D341Med (cell line): ENCODE data around the gene IL33.
"Not testable (repeated sequence)": the region's sequence is repeated elsewhere in the genome, so short reads cannot be mapped to it uniquely, and the experiment has no call there.

Experiments
- DNase-seq: peaks from one replicate; pipeline ENCODE4 v3.0.0; 2012; ENCODE audit warnings: low spot score

The IL33 gene, protein sequence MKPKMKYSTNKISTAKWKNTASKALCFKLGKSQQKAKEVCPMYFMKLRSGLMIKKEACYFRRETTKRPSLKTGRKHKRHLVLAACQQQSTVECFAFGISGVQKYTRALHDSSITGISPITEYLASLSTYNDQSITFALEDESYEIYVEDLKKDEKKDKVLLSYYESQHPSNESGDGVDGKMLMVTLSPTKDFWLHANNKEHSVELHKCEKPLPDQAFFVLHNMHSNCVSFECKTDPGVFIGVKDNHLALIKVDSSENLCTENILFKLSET

DNA sequence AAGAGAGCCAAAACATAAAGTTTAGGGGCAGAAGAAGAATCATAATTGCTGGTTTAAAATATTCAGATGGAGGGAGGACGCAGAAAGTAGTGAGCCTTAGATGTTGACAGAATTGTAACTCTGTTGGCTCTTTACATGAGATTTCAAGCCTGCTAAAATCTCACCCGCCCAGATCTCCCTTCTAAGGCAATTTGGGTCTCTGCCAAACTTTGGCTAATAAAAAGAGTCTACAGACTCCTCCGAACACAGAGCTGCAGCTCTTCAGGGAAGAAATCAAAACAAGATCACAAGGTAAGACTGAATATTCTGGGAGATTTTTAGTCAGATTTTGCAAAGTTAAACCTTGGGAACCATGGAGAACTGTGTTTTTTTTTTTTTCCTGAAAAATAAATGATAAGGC, at the start of gene IL33:
Gene IL33 (plus strand): TSS at position 246 of the 400 bp plus-strand sequence. CDS start 25,888 bp downstream, outside the sequence.
- no peak for DNase-seq

DNA sequence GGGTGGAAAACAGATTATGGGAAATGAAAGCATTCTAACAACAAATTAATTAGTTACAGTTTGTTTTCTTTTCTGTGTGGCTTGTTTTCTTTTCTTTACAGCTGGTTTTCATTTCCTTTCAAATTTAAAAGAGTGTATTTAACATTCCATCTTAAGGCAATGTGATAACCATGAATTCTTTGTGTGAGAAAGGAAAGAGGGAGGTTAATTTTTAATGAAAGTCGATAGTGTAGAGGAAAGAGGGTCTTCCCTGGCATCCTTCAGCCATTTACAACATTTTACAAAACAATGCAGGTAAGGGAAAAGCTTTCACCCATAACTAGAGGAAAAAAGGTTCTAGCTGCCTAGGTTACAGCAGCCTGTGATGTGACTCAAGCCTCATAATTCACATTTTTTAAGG, 43.9 kb upstream of the IL33 start:
- no peak for DNase-seq

GRCh38 chr9:6173914-6174313, 41.7 kb upstream of the IL33 start:
- no peak for DNase-seq

- not testable (repeated sequence) for DNase-seq
Observed at GRCh38 chr9:6182549-6183226, 32.9 kb upstream of the IL33 start.

- DNase-seq: no peak
Observed at GRCh38 chr9:6183227-6183551, 32.4 kb upstream of the IL33 start.

GRCh38 chr9:6183627-6184026, 32.0 kb upstream of the IL33 start:
- no peak for DNase-seq

DNA sequence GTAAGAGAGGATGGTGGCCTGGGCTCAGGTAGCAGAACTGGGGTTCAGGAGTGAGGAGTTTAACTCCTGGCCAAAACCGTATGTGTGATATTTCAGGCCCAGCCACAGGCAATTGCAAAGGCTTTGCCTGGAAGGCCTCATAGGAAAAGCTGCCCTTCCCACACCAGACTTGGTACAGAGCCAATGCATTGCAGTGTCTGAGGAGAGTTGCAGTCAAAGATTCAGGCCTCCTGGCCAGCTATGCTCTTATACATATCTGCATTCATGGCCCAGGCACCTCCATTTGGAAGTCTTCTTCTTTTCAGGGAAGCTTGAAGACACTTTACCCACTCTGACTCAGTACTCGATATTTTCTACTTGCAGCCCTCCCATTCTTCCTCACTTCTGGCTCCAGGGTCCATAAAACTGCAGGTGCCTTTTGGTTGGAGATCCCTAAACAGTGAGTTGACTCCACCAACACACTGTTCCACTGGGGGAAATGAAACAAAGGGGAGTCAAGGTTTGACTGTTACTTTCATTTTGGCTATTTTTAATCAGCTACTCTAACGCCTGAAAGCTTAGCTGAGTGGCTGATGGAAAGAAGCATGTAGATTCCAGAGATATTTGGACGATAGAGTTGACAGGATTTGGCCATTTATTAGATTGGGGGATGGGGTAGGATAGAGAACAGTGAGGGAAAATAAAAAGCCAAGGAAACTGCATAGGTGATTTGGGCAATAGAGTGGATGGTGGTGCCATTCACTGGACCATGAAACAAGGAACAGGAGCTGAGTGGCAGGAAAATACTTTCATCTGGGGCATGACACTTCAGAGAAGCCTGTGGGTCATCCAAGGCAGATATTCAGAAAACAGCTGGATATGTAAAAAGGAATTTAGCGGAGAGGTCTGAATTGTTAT, 30.6 kb upstream of the IL33 start:
- DNase-seq: no peak

- DNase-seq: no peak
Observed at GRCh38 chr9:6186691-6187090, 28.9 kb upstream of the IL33 start.

DNA sequence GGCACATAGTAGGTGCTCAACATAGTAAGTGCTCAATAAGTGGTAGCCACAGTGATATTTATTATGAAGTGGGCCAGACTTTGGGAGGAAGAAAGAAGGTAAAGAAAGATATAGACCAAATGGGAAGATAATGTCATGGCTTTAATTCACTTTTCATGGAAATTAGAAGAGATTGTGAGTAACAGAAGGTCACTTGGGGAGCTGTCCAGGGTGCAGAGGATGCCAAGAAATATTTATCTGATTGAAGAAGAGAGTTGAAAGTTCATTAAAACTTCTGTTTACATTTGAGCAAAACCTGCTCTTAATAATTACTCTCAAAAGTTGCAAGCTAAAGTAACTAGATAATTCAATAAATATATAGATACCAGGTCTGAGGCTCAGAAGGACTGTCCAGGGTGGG, 28.3 kb upstream of the IL33 start:
- no peak for DNase-seq

DNA sequence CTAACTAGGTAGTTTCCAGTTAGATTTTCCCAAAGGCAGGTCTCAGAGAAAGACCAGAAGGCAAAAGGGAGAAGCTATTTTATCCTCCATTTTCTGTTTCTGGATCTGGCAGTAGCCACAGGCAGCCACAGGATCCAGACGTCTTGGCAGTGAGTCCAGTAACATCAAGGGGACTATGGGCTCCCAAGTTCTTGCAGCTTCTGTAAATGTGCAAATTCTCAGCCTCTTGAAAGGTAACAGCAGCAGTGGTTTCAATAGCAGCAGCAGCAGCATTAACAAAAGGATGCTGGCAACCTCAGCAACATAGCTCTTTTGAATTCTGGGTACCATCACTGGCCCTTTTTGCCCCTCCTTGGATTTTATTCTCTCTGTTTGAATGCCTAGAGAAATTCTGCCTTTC, 27.1 kb upstream of the IL33 start:
- no peak for DNase-seq

- no peak for DNase-seq
Observed at GRCh38 chr9:6188906-6189305, 26.7 kb upstream of the IL33 start.

DNA sequence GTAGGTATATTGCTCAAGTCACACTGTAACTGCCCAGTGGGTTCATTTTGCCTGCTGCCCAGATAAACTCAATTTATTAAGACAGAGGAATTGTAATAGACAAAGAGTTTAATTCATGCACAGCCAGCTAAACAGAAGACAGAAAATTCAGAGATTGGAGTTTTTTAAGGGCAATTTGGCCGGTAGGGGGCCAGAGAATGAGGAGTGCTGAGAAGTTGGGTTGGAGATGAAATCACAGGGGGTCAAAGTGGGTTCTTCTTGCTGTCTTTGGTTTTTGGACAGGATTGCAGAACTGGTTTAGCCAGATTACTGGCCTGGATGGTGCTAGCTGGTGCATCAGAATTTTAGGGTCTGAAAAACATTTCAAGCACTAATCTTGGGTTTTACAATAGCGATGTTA, 20.7 kb upstream of the IL33 start:
- DNase-seq: no peak

GRCh38 chr9:6195714-6196360, 19.8 kb upstream of the IL33 start:
- DNase-seq: no peak

GRCh38 chr9:6197330-6197729, 18.3 kb upstream of the IL33 start:
- DNase-seq: no peak

DNA sequence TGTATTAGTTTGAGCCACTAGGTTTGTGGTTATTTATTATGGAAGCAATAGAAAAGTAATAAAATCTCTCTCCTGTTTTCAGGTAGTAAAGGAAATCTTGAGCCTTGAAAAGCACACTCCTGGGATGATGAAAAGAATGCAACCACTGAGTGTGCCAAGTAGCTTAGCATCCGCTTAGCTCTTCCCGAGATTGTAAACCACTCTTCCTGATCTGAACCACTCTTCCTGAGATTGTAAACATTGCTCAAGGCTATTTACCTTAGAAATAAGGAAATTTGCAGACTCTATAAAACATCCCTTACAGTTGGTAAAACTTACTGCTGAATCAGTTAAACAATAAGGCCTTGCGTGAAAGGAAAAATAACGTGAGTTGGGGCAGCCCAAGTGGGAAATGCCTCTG, 17.4 kb upstream of the IL33 start:
- DNase-seq: no peak

DNA sequence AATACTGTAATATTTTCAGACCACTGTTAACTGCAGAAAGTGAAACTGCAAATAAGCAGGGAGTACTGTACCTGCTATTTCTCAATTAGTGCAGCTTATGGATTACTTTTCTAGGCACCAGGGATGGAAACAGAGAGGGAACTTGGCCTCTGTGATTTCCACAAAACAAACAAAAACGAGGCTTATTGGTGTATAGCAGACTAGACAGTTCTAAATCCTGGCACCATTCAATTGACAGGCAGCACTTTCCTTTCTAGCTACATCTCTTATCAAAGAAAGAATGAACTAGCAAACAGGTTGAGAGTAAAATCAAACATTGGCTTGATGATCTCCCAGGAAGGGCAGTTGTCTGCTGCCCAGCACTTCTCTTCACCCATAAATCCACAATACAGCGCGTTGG, 16.0 kb upstream of the IL33 start:
- DNase-seq: no peak

DNA sequence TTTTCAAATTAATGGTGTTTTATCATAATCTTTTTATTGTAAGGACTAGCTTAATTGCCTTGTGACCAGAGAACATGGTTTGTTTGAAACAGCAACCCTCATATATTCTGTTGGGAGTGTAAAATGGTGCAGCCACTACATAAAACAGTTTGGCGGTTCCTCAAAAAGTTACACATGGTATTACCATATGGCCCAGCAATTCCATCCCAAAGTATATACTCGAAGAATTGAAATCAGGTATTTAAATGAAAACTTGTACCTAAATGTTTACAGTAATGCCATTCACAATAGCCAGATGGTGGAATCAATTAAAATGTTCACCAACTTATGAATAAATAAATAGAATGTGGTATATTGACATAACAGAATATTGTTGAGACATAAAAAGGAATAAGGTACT, 14.8 kb upstream of the IL33 start:
- no peak for DNase-seq

- no peak for DNase-seq
Observed at GRCh38 chr9:6209966-6210365, 5.6 kb upstream of the IL33 start.

- DNase-seq: no peak
Observed at GRCh38 chr9:6212722-6213375, 2.8 kb upstream of the IL33 start.

DNA sequence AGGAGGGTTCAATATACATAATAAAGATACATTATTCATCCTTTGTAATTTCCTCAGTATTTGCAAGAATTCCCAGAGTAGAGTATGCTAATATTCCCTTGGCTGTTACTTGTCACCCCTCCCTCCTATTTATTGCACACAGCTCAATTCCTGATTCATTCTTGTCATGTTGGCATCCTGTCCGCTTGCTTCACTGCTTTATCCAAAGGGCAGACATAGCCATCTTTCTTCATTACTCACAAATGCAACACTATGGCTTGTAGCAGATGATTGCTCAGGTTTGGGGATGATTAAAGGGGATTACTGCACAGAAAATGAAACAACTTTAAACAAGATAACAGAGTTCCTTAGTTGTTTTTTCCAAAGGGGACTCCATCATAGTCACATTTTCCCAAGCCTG, 1.2 kb upstream of the IL33 start:
- DNase-seq: no peak

DNA sequence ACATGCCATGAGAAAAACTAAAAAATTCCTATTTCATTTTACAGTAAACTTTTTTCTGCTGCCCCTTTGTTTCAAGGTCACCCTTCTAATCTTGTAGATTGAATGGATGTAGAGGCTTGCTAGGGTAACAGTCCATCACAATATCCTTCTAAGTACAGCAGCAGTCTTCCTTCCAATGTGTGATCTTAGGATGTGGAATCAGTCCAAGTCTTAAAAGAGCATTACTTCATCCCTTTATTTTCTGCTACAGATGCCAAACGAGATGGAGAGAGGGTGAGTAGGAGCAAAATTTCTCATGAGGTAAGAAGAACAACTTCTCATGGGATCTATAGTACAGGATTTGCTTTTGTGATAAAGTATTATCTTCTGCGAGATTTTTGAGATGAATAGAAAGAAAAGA, 704 bp upstream of the IL33 start:
- no peak for DNase-seq

GRCh38 chr9:6216002-6216401, 395 bp downstream of the IL33 start:
- DNase-seq: no peak
